OCI-LY1 (cell line): ENCODE results near the gene NPAS2.

Experiments used
- H2AFZ ChIP-seq: fragments of 200-600 bp; sonication (generic), shearing (Covaris generic); 2 replicates; pipeline ENCODE4 v1.6.0; 2014; ENCODE audit warnings: antibody characterized with exemption, mild to moderate bottlenecking, low read length
- H3F3A ChIP-seq: fragments of 200-600 bp; sonication (generic), shearing (Covaris generic); 2 replicates; pipeline ENCODE4 v1.6.0; 2014; ENCODE audit warnings: mild to moderate bottlenecking, antibody characterized with exemption, low read length, moderate library complexity; ENCODE audit not compliant: insufficient read depth
- H3K27ac ChIP-seq: fragments of 200-600 bp; sonication (generic); 2 replicates; pipeline ENCODE4 v1.5.1; 2014; ENCODE audit warnings: low read length, mixed run types, mild to moderate bottlenecking, low read depth; ENCODE audit not compliant: poor library complexity, severe bottlenecking
- H3K27me3 ChIP-seq: fragments of 200-600 bp; sonication (generic); 2 replicates; pipeline ENCODE4 v1.6.0; 2014; ENCODE audit warnings: antibody characterized with exemption, mild to moderate bottlenecking, low read length, moderate library complexity; ENCODE audit not compliant: insufficient read depth
- H3K36me3 ChIP-seq: fragments of 200-600 bp; sonication (generic); 2 replicates; pipeline ENCODE4 v1.6.1; 2014; ENCODE audit warnings: mild to moderate bottlenecking, antibody characterized with exemption, low read length, moderate library complexity, mixed read lengths; ENCODE audit not compliant: insufficient read depth
- H3K4me1 ChIP-seq: fragments of 200-600 bp; sonication (generic); 2 replicates; pipeline ENCODE4 v1.5.1; 2014; ENCODE audit warnings: mild to moderate bottlenecking, low read length, moderate library complexity; ENCODE audit not compliant: insufficient read depth, severe bottlenecking
- H3K4me2 ChIP-seq: fragments of 200-600 bp; sonication (generic), shearing (Covaris generic); 2 replicates; pipeline ENCODE4 v1.6.1; 2014; ENCODE audit warnings: low read length
- H3K4me3 ChIP-seq: fragments of 200-600 bp; sonication (generic); 2 replicates; pipeline ENCODE4 v1.5.1; 2014; ENCODE audit warnings: low read length, low read depth, mild to moderate bottlenecking, mixed read lengths; ENCODE audit not compliant: poor library complexity, severe bottlenecking
- H3K79me2 ChIP-seq: fragments of 200-600 bp; shearing (Covaris generic); 2 replicates; pipeline ENCODE4 v1.6.1; 2016; ENCODE audit warnings: mixed run types, low read length, mixed read lengths; ENCODE audit not compliant: insufficient read depth
- H3K9ac ChIP-seq: fragments of 200-600 bp; sonication (generic), shearing (Covaris generic); 2 replicates; pipeline ENCODE4 v1.6.1; 2014; ENCODE audit warnings: mild to moderate bottlenecking, low read length, mixed read lengths
- H3K9me2 ChIP-seq: fragments of 200-600 bp; sonication (generic), shearing (Covaris generic); 2 replicates; pipeline ENCODE4 v1.6.1; 2014; ENCODE audit warnings: low read depth, mild to moderate bottlenecking, low read length, mixed read lengths
- H3K9me3 ChIP-seq: fragments of 200-600 bp; shearing (Covaris generic); 2 replicates; pipeline ENCODE4 v1.6.1; 2014; ENCODE audit warnings: low read length, mixed read lengths
- H4K20me1 ChIP-seq: fragments of 200-600 bp; sonication (generic), shearing (Covaris generic); 2 replicates; pipeline ENCODE4 v1.6.0; 2016; ENCODE audit warnings: mild to moderate bottlenecking, low read length; ENCODE audit not compliant: insufficient read depth
- CTCF ChIP-seq: fragments of 200-600 bp; sonication (generic), shearing (Covaris generic); IDR thresholded peaks from 2 replicates; pipeline ENCODE4 v1.5.1; 2017; ENCODE audit warnings: mild to moderate bottlenecking, antibody characterized with exemption, low read length, moderate library complexity, mixed read lengths
- EZH2 ChIP-seq: fragments of 200-600 bp; sonication (generic), shearing (Covaris generic); IDR thresholded peaks from 2 replicates; pipeline ENCODE4 v1.8.0; 2017; ENCODE audit warnings: borderline replicate concordance, mixed run types, mild to moderate bottlenecking, antibody characterized with exemption, low read length, moderate library complexity, mixed read lengths

The NPAS2 gene

GRCh38 chr2:100955226-100955625 is 135.3 kb downstream of the NPAS2 start:
- TF ChIP-seq EZH2 (no peak), CTCF (no peak)
- Histone ChIP-seq H2AFZ (no peak overlapping the region), H3K4me1 (peaks cover 5% of the 10 kb centered on the region), H3K36me3 (no peaks in the 10 kb centered on the region), H3K9ac (no peak overlapping the region), H3K9me2 (no peaks in the 10 kb centered on the region), H3K4me3 (no peak overlapping the region), H4K20me1 (no peaks in the 10 kb centered on the region), H3K27me3 (peaks cover 8% of the 10 kb centered on the region; the same call in 1 of the 2 replicates), H3K9me3 (no peaks in the 10 kb centered on the region), H3K79me2 (no peaks in the 10 kb centered on the region), H3K4me2 (no peak overlapping the region), H3K27ac (no peak overlapping the region), H3F3A (no peaks in the 10 kb centered on the region)

GRCh38 chr2:100956081-100956480 is 136.1 kb downstream of the NPAS2 start:
- no peak overlapping the region for H3K4me3 ChIP-seq
- TF ChIP-seq CTCF (no peak), EZH2 (no peak)
- no peaks in the 10 kb centered on the region for H4K20me1 ChIP-seq
- H3F3A ChIP-seq = no peaks in the 10 kb centered on the region
- H3K27me3 ChIP-seq = peaks cover 8% of the 10 kb centered on the region; the same call in 1 of the 2 replicates
- H2AFZ ChIP-seq = no peak overlapping the region
- no peaks in the 10 kb centered on the region for H3K4me1 ChIP-seq
- H3K36me3 ChIP-seq = no peaks in the 10 kb centered on the region
- no peak overlapping the region for H3K9ac ChIP-seq
- no peaks in the 10 kb centered on the region for H3K9me3 ChIP-seq
- no peaks in the 10 kb centered on the region for H3K79me2 ChIP-seq
- no peaks in the 10 kb centered on the region for H3K9me2 ChIP-seq
- H3K27ac ChIP-seq = no peak overlapping the region
- no peak overlapping the region for H3K4me2 ChIP-seq

- Histone ChIP-seq H3F3A (no peaks in the 10 kb centered on the region), H4K20me1 (no peaks in the 10 kb centered on the region), H3K27me3 (peaks cover 8% of the 10 kb centered on the region; the same call in 1 of the 2 replicates), H3K4me1 (no peaks in the 10 kb centered on the region), H3K4me3 (no peak overlapping the region), H3K79me2 (no peaks in the 10 kb centered on the region), H3K9ac (no peak overlapping the region), H3K27ac (no peak overlapping the region), H3K9me2 (no peaks in the 10 kb centered on the region), H2AFZ (no peak overlapping the region), H3K36me3 (no peaks in the 10 kb centered on the region), H3K9me3 (no peaks in the 10 kb centered on the region), H3K4me2 (no peak overlapping the region)
- TF ChIP-seq CTCF = no peak
- no peak for TF ChIP-seq EZH2
Measured at GRCh38 chr2:100957996-100958653, 138.2 kb downstream of the NPAS2 start.
